Activated CD4-positive, alpha-beta T cell treated with anti-CD3 and anti-CD28 coated beads, Interleukin-2, amount 10 ng/mL, durations not matched to agents 7 days and 5 days (primary cell): ENCODE results near the gene CD40. TPM values are rescaled to one million over a fixed set of nuclear protein-coding genes. Genes with fewer than 3 reads are reported as not detected.

Experiments used
- CTCF ChIA-PET: fragments of 350-600 bp; sonication (Branson Sonifier 250); formaldehyde crosslinking; loops from one replicate; lab custom pipeline; 2021; ENCODE audit warnings: antibody characterized with exemption; lab: Charles Lee
- POLR2A ChIA-PET: fragments of 350-600 bp; sonication (Branson Sonifier 250); formaldehyde crosslinking; loops from one replicate; lab custom pipeline; 2021; ENCODE audit warnings: antibody characterized with exemption; lab: Charles Lee
- DNase-seq: peaks from one replicate; pipeline ENCODE4 v3.0.0-alpha.2; 2020
- H3K27ac Mint-ChIP-seq: one replicate; pipeline ENCODE4 v1.8.0; 2021; ENCODE audit warnings: mild to moderate bottlenecking, moderate library complexity, mixed read lengths
- H3K27me3 Mint-ChIP-seq: one replicate; pipeline ENCODE4 v1.8.0; 2021; ENCODE audit warnings: mixed read lengths
- H3K36me3 Mint-ChIP-seq: one replicate; pipeline ENCODE4 v1.8.0; 2021; ENCODE audit warnings: low read depth, mixed read lengths
- H3K4me1 Mint-ChIP-seq: one replicate; pipeline ENCODE4 v1.8.0; 2021; ENCODE audit warnings: mixed read lengths
- H3K4me3 Mint-ChIP-seq: one replicate; pipeline ENCODE4 v1.8.0; 2021; ENCODE audit warnings: mild to moderate bottlenecking, moderate library complexity, mixed read lengths
- H3K9me3 Mint-ChIP-seq: one replicate; pipeline ENCODE4 v1.8.0; 2021; ENCODE audit warnings: mixed read lengths
- total RNA-seq, 2 experiments: library from RNA; stranded (reverse); gene quantifications; one replicate each; pipeline ENCODE4 v1.2.3, GENCODE V29; 2021

CD40 gene
- total RNA-seq, 2 experiments from 2014 or later = 1.1 to 1.5 TPM

- no peak for DNase-seq
- Mint-ChIP-seq H3K4me1 (no peaks in the 10 kb centered on the region), H3K27ac (no peak overlapping the region), H3K27me3 (peaks cover 2% of the 10 kb centered on the region), H3K36me3 (no peaks in the 10 kb centered on the region), H3K4me3 (no peak overlapping the region), H3K9me3 (no peaks in the 10 kb centered on the region)
- POLR2A ChIA-PET = no interaction called here
- CTCF ChIA-PET = interaction anchor here (1.6 kb wide), 1 partner anchor 28 kb away, joined by 5 read pairs; no protein-coding TSS in a partner anchor
Measured at GRCh38 chr20:46148313-46149208, 30.4 kb downstream of the CD40 start.

- no peak overlapping the region for H3K27ac Mint-ChIP-seq
- ChIA-PET CTCF (no interaction called here), POLR2A (no interaction called here)
- no peaks in the 10 kb centered on the region for H3K9me3 Mint-ChIP-seq
- H3K27me3 Mint-ChIP-seq = peaks cover 4% of the 10 kb centered on the region
- no peak overlapping the region for H3K4me3 Mint-ChIP-seq
- no peak for DNase-seq
- H3K36me3 Mint-ChIP-seq = no peaks in the 10 kb centered on the region
- H3K4me1 Mint-ChIP-seq = no peaks in the 10 kb centered on the region
Measured at GRCh38 chr20:46150943-46151342, 32.8 kb downstream of the CD40 start.

- peak; percentile 22 for DNase-seq
- Mint-ChIP-seq H3K27me3 (peaks cover 4% of the 10 kb centered on the region), H3K9me3 (no peaks in the 10 kb centered on the region), H3K4me3 (no peak overlapping the region), H3K27ac (no peak overlapping the region), H3K36me3 (no peaks in the 10 kb centered on the region), H3K4me1 (no peaks in the 10 kb centered on the region)
- ChIA-PET POLR2A (no interaction called here), CTCF (interaction anchor here (0.7 to 1.5 kb wide), 4 partner anchors 10 to 241 kb away, joined by 3 read pairs; no protein-coding TSS in a partner anchor)
Measured at GRCh38 chr20:46151936-46152335, 33.8 kb downstream of the CD40 start.

GRCh38 chr20:46152824-46153586 is 34.9 kb downstream of the CD40 start:
- Mint-ChIP-seq H3K27me3 (peaks cover 4% of the 10 kb centered on the region), H3K9me3 (no peaks in the 10 kb centered on the region), H3K4me1 (no peaks in the 10 kb centered on the region), H3K4me3 (no peak overlapping the region), H3K27ac (no peak overlapping the region), H3K36me3 (no peaks in the 10 kb centered on the region)
- ChIA-PET POLR2A (interaction anchor here (0.6 kb wide), 1 partner anchor 46 kb away, joined by 4 read pairs; no protein-coding TSS in a partner anchor), CTCF (interaction anchor here (0.7 to 1.5 kb wide), 3 partner anchors 9 to 19 kb away, joined by 3 read pairs; no protein-coding TSS in a partner anchor)
- no peak for DNase-seq

- POLR2A ChIA-PET = no interaction called here
- H3K9me3 Mint-ChIP-seq = no peaks in the 10 kb centered on the region
- no peak for DNase-seq
- no peak overlapping the region for H3K4me3 Mint-ChIP-seq
- CTCF ChIA-PET = interaction anchor here (0.6 kb wide), 1 partner anchor 1996 kb away, joined by 4 read pairs; no protein-coding TSS in a partner anchor
- no peak overlapping the region for H3K27ac Mint-ChIP-seq
- H3K27me3 Mint-ChIP-seq = peaks cover 4% of the 10 kb centered on the region
- no peaks in the 10 kb centered on the region for H3K4me1 Mint-ChIP-seq
- H3K36me3 Mint-ChIP-seq = no peaks in the 10 kb centered on the region
Measured at GRCh38 chr20:46154305-46154704, 36.2 kb downstream of the CD40 start.

- Mint-ChIP-seq H3K27me3 (peaks cover 4% of the 10 kb centered on the region), H3K9me3 (no peaks in the 10 kb centered on the region), H3K4me3 (no peak overlapping the region), H3K27ac (no peak overlapping the region), H3K36me3 (no peaks in the 10 kb centered on the region), H3K4me1 (no peaks in the 10 kb centered on the region)
- ChIA-PET POLR2A (no interaction called here), CTCF (interaction anchor here (0.6 kb wide), 1 partner anchor 1996 kb away, joined by 4 read pairs; no protein-coding TSS in a partner anchor)
- no peak for DNase-seq
Measured at GRCh38 chr20:46154796-46155195, 36.7 kb downstream of the CD40 start.

- POLR2A ChIA-PET = no interaction called here
- no peak overlapping the region for H3K27ac Mint-ChIP-seq
- no peaks in the 10 kb centered on the region for H3K9me3 Mint-ChIP-seq
- no peaks in the 10 kb centered on the region for H3K4me1 Mint-ChIP-seq
- peaks cover 4% of the 10 kb centered on the region for H3K27me3 Mint-ChIP-seq
- no peaks in the 10 kb centered on the region for H3K36me3 Mint-ChIP-seq
- CTCF ChIA-PET = no interaction called here
- H3K4me3 Mint-ChIP-seq = no peak overlapping the region
- DNase-seq = no peak
Measured at GRCh38 chr20:46156065-46156464, 38.0 kb downstream of the CD40 start.

GRCh38 chr20:46157076-46157592 is 39.0 kb downstream of the CD40 start:
- no peaks in the 10 kb centered on the region for H3K9me3 Mint-ChIP-seq
- no peak for DNase-seq
- H3K4me1 Mint-ChIP-seq = no peaks in the 10 kb centered on the region
- H3K27ac Mint-ChIP-seq = no peak overlapping the region
- H3K4me3 Mint-ChIP-seq = no peak overlapping the region
- no peaks in the 10 kb centered on the region for H3K36me3 Mint-ChIP-seq
- ChIA-PET POLR2A (no interaction called here), CTCF (interaction anchor here (0.8 to 1.4 kb wide), 2 partner anchors 10 to 13 kb away, joined by 3 read pairs; no protein-coding TSS in a partner anchor)
- peaks cover 4% of the 10 kb centered on the region for H3K27me3 Mint-ChIP-seq

- H3K9me3 Mint-ChIP-seq = no peaks in the 10 kb centered on the region
- no peak overlapping the region for H3K27ac Mint-ChIP-seq
- no peak for DNase-seq
- H3K4me3 Mint-ChIP-seq = no peak overlapping the region
- no peaks in the 10 kb centered on the region for H3K4me1 Mint-ChIP-seq
- ChIA-PET CTCF (interaction anchor here (0.8 to 1.4 kb wide), 2 partner anchors 9 to 13 kb away, joined by 3 read pairs; no protein-coding TSS in a partner anchor), POLR2A (no interaction called here)
- H3K27me3 Mint-ChIP-seq = peaks cover 4% of the 10 kb centered on the region
- H3K36me3 Mint-ChIP-seq = no peaks in the 10 kb centered on the region
Measured at GRCh38 chr20:46157625-46158024, 39.5 kb downstream of the CD40 start.

- Mint-ChIP-seq H3K9me3 (no peaks in the 10 kb centered on the region), H3K27ac (no peak overlapping the region), H3K36me3 (no peaks in the 10 kb centered on the region), H3K27me3 (peaks cover 4% of the 10 kb centered on the region), H3K4me1 (no peaks in the 10 kb centered on the region), H3K4me3 (no peak overlapping the region)
- CTCF ChIA-PET = interaction anchor here (0.6 kb wide), 2 partner anchors 11 to 1650 kb away, joined by 3 to 5 read pairs; no protein-coding TSS in a partner anchor
- POLR2A ChIA-PET = no interaction called here
- no peak for DNase-seq
Measured at GRCh38 chr20:46158476-46158987, 40.4 kb downstream of the CD40 start.

GRCh38 chr20:46159101-46159897 is 41.2 kb downstream of the CD40 start:
- Mint-ChIP-seq H3K36me3 (no peaks in the 10 kb centered on the region), H3K9me3 (no peaks in the 10 kb centered on the region), H3K27ac (no peak overlapping the region), H3K4me3 (no peak overlapping the region), H3K4me1 (no peaks in the 10 kb centered on the region), H3K27me3 (peaks cover 4% of the 10 kb centered on the region)
- DNase-seq = no peak
- ChIA-PET CTCF (no interaction called here), POLR2A (no interaction called here)

GRCh38 chr20:46160661-46161060 is 42.5 kb downstream of the CD40 start:
- Mint-ChIP-seq H3K4me1 (no peaks in the 10 kb centered on the region), H3K9me3 (no peaks in the 10 kb centered on the region), H3K4me3 (no peak overlapping the region), H3K27me3 (no peaks in the 10 kb centered on the region), H3K27ac (no peak overlapping the region), H3K36me3 (no peaks in the 10 kb centered on the region)
- DNase-seq = no peak
- ChIA-PET CTCF (no interaction called here), POLR2A (no interaction called here)
